ENCODE data around the gene TXLNG.

Gene TXLNG

DNA sequence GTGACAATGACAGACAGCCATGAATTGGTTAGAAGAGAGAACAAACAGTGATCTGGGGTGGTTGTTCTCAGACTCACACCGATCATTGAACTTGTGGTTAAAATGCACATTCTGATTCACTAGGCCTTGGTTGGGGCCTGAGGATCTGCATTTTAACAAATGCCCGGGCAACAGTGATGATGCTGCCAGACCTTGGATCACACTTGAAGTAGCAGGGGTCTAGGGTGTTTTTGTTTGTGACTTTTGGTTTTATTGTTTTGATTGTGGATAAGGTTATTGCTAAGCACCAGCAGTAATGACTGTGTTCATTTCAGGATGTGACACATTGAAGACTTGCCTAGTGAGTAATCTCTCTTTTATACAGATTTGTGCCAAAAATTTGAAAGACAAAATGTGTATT, 36.5 kb downstream of the TXLNG start:
- peaks cover 54% of the 10 kb centered on the region in 2 experiments for H3K36me3 ChIP-seq (ENCODE audit: control insufficient read depth in 2 of 2, insufficient read depth in 1 of 2, low read length in 2 of 2)
- ChIA-PET POLR2A (no interaction called here), CTCF (interaction anchor here (0.7 kb wide), 1 partner anchor 50 kb away, joined by 4 read pairs; no protein-coding TSS in a partner anchor)
- no peak; the same call in 1 of the 2 replicates for TF ChIP-seq PRDM1 (tag by site-specific recombination; IDR thresholded peaks at IDR 0.05)
- TF ChIP-seq ZNF560 (tag by site-specific recombination; IDR thresholded peaks at IDR 0.05; ENCODE audit: borderline replicate concordance), result no peak
- no peak for TF ChIP-seq MZF1 (tag by site-specific recombination; IDR thresholded peaks at IDR 0.05; ENCODE audit: borderline replicate concordance)
- TF ChIP-seq ZNF132 (tag by site-specific recombination; IDR thresholded peaks at IDR 0.05; ENCODE audit: borderline replicate concordance), result no peak
- no peak overlapping the region for H3K4me3 ChIP-seq (ENCODE audit: low read depth, low read length)
- H3K27ac ChIP-seq (ENCODE audit: extremely low read depth, low read depth, low read length), result no peak overlapping the region
- H3K4me1 ChIP-seq (ENCODE audit: control insufficient read depth, insufficient read depth, low read length), result peaks cover 6% of the 10 kb centered on the region
- H3K9me3 ChIP-seq (ENCODE audit: control insufficient read depth, insufficient read depth, low read depth, low read length), result no peaks in the 10 kb centered on the region

GRCh38 chrX:16825264-16826035, 39.2 kb downstream of the TXLNG start:
- Histone ChIP-seq H3K36me3 (ENCODE audit: control insufficient read depth in 2 of 2, insufficient read depth in 1 of 2, low read length in 2 of 2) (peaks cover 40 to 56% of the 10 kb centered on the region in 2 experiments), H3K9me3 (ENCODE audit: control insufficient read depth, insufficient read depth, low read depth, low read length) (no peaks in the 10 kb centered on the region), H3K4me1 (ENCODE audit: control insufficient read depth, insufficient read depth, low read length) (peaks cover 13% of the 10 kb centered on the region), H3K4me3 (ENCODE audit: low read depth, low read length) (no peak overlapping the region), H3K27ac (ENCODE audit: extremely low read depth, low read depth, low read length) (no peak overlapping the region)
- ChIA-PET POLR2A (interaction anchor here (1.1 kb wide), 1 partner anchor 255 kb away, joined by 3 read pairs; no protein-coding TSS in a partner anchor), CTCF (interaction anchor here (0.6 to 4.6 kb wide), 30 partner anchors 10 to 890 kb away, joined by 3 to 32 read pairs (median 4); no protein-coding TSS in a partner anchor)
- TF ChIP-seq ZNF146 (tag by site-specific recombination; IDR thresholded peaks at IDR 0.05) (peak; percentile 19; the same call in 1 of the 2 replicates), ZNF184 (tag by site-specific recombination; IDR thresholded peaks at IDR 0.05) (no peak), ZNF629 (tag by site-specific recombination; IDR thresholded peaks at IDR 0.05) (no peak), ZNF138 (tag by site-specific recombination; IDR thresholded peaks at IDR 0.05; ENCODE audit: borderline replicate concordance) (no peak), SCRT2 (tag by site-specific recombination; IDR thresholded peaks at IDR 0.05) (0 out of 2 replicates have a peak, but pooled peaks have one; percentile 25)
- TF ChIP-seq, protein P1, sequence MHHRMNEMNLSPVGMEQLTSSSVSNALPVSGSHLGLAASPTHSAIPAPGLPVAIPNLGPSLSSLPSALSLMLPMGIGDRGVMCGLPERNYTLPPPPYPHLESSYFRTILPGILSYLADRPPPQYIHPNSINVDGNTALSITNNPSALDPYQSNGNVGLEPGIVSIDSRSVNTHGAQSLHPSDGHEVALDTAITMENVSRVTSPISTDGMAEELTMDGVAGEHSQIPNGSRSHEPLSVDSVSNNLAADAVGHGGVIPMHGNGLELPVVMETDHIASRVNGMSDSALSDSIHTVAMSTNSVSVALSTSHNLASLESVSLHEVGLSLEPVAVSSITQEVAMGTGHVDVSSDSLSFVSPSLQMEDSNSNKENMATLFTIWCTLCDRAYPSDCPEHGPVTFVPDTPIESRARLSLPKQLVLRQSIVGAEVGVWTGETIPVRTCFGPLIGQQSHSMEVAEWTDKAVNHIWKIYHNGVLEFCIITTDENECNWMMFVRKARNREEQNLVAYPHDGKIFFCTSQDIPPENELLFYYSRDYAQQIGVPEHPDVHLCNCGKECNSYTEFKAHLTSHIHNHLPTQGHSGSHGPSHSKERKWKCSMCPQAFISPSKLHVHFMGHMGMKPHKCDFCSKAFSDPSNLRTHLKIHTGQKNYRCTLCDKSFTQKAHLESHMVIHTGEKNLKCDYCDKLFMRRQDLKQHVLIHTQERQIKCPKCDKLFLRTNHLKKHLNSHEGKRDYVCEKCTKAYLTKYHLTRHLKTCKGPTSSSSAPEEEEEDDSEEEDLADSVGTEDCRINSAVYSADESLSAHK (tag by site-specific recombination; IDR thresholded peaks at IDR 0.05), result 0 out of 2 replicates have a peak, but pooled peaks have one; percentile 16
- TF ChIP-seq, protein P2, sequence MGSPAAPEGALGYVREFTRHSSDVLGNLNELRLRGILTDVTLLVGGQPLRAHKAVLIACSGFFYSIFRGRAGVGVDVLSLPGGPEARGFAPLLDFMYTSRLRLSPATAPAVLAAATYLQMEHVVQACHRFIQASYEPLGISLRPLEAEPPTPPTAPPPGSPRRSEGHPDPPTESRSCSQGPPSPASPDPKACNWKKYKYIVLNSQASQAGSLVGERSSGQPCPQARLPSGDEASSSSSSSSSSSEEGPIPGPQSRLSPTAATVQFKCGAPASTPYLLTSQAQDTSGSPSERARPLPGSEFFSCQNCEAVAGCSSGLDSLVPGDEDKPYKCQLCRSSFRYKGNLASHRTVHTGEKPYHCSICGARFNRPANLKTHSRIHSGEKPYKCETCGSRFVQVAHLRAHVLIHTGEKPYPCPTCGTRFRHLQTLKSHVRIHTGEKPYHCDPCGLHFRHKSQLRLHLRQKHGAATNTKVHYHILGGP (tag by site-specific recombination; IDR thresholded peaks at IDR 0.05), result no peak

DNA sequence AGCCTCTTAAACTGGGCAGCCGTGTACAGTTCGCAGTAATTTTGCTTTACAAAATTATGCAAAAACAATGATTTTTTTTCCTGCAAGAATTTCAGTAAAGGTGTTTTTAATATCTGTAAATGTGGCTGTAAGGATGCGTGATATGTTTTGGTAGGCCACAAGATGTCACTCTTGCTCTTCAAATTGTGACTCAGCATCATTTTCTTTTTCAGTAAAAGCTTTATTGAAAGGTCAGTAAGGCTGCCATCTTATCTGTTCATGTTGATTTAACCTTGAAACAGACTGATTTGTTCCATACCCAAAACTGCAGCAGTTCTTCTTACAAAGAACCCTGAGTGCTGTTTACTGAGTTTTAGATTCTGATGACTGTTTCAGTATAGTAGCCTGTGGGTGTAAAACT, 39.9 kb downstream of the TXLNG start:
- POLR2A ChIA-PET, result interaction anchor here (0.6 to 1.1 kb wide), 2 partner anchors 254 to 294 kb away, joined by 3 to 5 read pairs; no protein-coding TSS in a partner anchor
- Histone ChIP-seq H3K4me1 (ENCODE audit: control insufficient read depth, insufficient read depth, low read length) (peaks cover 13% of the 10 kb centered on the region), H3K9me3 (ENCODE audit: control insufficient read depth, insufficient read depth, low read depth, low read length) (no peaks in the 10 kb centered on the region), H3K4me3 (ENCODE audit: low read depth, low read length) (no peak overlapping the region), H3K36me3 (ENCODE audit: control insufficient read depth in 2 of 2, insufficient read depth in 1 of 2, low read length in 2 of 2) (peaks cover 40 to 54% of the 10 kb centered on the region in 2 experiments), H3K27ac (ENCODE audit: extremely low read depth, low read depth, low read length) (no peak overlapping the region)
- CTCF ChIA-PET, result interaction anchor here (0.6 to 4.6 kb wide), 36 partner anchors 9 to 1452 kb away, joined by 3 to 32 read pairs (median 4); no protein-coding TSS in a partner anchor
- no peak for TF ChIP-seq ZNF157 (tag by site-specific recombination; IDR thresholded peaks at IDR 0.05)
- TF ChIP-seq PRDM1 (tag by site-specific recombination; IDR thresholded peaks at IDR 0.05), result 0 out of 2 replicates have a peak, but pooled peaks have one; percentile 33
- no peak for TF ChIP-seq ZNF560 (tag by site-specific recombination; IDR thresholded peaks at IDR 0.05; ENCODE audit: borderline replicate concordance)
- TF ChIP-seq ZNF654 (tag by site-specific recombination; IDR thresholded peaks at IDR 0.05; ENCODE audit: low read depth), result peak; percentile 69
- TF ChIP-seq ZBTB6 (tag by site-specific recombination; IDR thresholded peaks at IDR 0.05), result no peak
- TF ChIP-seq, protein P2 (tag by site-specific recombination; IDR thresholded peaks at IDR 0.05), result no peak
- TF ChIP-seq ZIC2 (tag by site-specific recombination; IDR thresholded peaks at IDR 0.05), result no peak
- TF ChIP-seq, protein P3, sequence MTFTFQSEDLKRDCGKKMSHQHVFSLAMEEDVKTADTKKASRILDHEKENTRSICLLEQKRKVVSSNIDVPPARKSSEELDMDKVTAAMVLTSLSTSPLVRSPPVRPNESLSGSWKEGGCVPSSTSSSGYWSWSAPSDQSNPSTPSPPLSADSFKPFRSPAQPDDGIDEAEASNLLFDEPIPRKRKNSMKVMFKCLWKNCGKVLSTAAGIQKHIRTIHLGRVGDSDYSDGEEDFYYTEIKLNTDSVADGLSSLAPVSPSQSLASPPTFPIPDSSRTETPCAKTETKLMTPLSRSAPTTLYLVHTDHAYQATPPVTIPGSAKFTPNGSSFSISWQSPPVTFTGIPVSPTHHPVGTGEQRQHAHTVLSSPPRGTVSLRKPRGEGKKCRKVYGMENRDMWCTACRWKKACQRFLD (tag by site-specific recombination; IDR thresholded peaks at IDR 0.05), result no peak
- no peak for TF ChIP-seq ZFP3 (tag by site-specific recombination; IDR thresholded peaks at IDR 0.05; ENCODE audit: low read depth)
- no peak for TF ChIP-seq FEZF1 (tag by site-specific recombination; IDR thresholded peaks at IDR 0.05)
- no peak for TF ChIP-seq SCRT2 (tag by site-specific recombination; IDR thresholded peaks at IDR 0.05)
- TF ChIP-seq ZNF660 (tag by site-specific recombination; IDR thresholded peaks at IDR 0.05), result 0 out of 2 replicates have a peak, but pooled peaks have one; percentile 24
- TF ChIP-seq SETDB1 (IDR thresholded peaks at IDR 0.05; ENCODE audit: insufficient read length, low read length), result no peak
